Right lung (tissue), 5 donors: ENCODE results near the gene OLFML2B. TPM values are rescaled to one million over a fixed set of nuclear protein-coding genes. Genes with fewer than 3 reads are reported as not detected.

Experiments
- DNase-seq, 2 donors: peaks; one replicate each; pipeline ENCODE4 v3.0.0-alpha.2; 2013
- polyA plus RNA-seq, 5 donors: library from polyadenylated mRNA; unstranded; fragments of 120-200 nt; gene quantifications; one replicate each; pipeline versions ENCODE4 v1.2.1 to v1.2.3, GENCODE V29; 2013; ENCODE audit warnings: inconsistent platforms in 1 of 5, low replicate concordance in 1 of 5; ENCODE audit not compliant: insufficient read length in 5 of 5, insufficient read depth in 1 of 5

OLFML2B gene
- polyA plus RNA-seq, 5 donors = 10.2 to 16.3 (median 13.4) TPM

- no peak for DNase-seq
Observed at GRCh38 chr1:162008799-162009198, 14.9 kb downstream of the OLFML2B start.

GRCh38 chr1:162007466-162007865, 16.2 kb downstream of the OLFML2B start:
- no peak for DNase-seq

GRCh38 chr1:162006081-162006480, 17.6 kb downstream of the OLFML2B start:
- DNase-seq = no peak

GRCh38 chr1:162004441-162004950, 19.2 kb downstream of the OLFML2B start:
- no peak for DNase-seq

- no peak for DNase-seq
Observed at GRCh38 chr1:162003830-162004215, 19.8 kb downstream of the OLFML2B start.

- DNase-seq = no peak
Observed at GRCh38 chr1:162003061-162003829, 20.4 kb downstream of the OLFML2B start.

- DNase-seq = no peak
Observed at GRCh38 chr1:162000053-162000420, 23.6 kb downstream of the OLFML2B start.

- no peak for DNase-seq
Observed at GRCh38 chr1:161999301-162000052, 24.2 kb downstream of the OLFML2B start.

- DNase-seq = no peak
Observed at GRCh38 chr1:161998811-161999210, 24.9 kb downstream of the OLFML2B start.

GRCh38 chr1:161997152-161997551, 26.5 kb downstream of the OLFML2B start:
- DNase-seq = no peak

- DNase-seq = no peak
Observed at GRCh38 chr1:161994175-161994668, 29.4 kb downstream of the OLFML2B start.

GRCh38 chr1:161993576-161993975, 30.1 kb downstream of the OLFML2B start:
- no peak for DNase-seq

GRCh38 chr1:161989786-161990185, 33.9 kb downstream of the OLFML2B start:
- no peak for DNase-seq

GRCh38 chr1:161989108-161989507, 34.6 kb downstream of the OLFML2B start:
- no peak for DNase-seq

GRCh38 chr1:161988413-161988812, 35.3 kb downstream of the OLFML2B start:
- DNase-seq = no peak

GRCh38 chr1:161987872-161988271, 35.8 kb downstream of the OLFML2B start:
- DNase-seq = no peak

GRCh38 chr1:161987303-161987702, 36.4 kb downstream of the OLFML2B start:
- DNase-seq = no peak

- no peak for DNase-seq
Observed at GRCh38 chr1:161986328-161986727, 37.3 kb downstream of the OLFML2B start.

- no peak for DNase-seq
Observed at GRCh38 chr1:161985301-161985822, 38.3 kb downstream of the OLFML2B start.

- no peak for DNase-seq
Observed at GRCh38 chr1:161983725-161984124, 39.9 kb downstream of the OLFML2B start.

GRCh38 chr1:161982917-161983316, 40.8 kb downstream of the OLFML2B start:
- no peak for DNase-seq

- no peak for DNase-seq
Observed at GRCh38 chr1:161982507-161982895, 41.2 kb downstream of the OLFML2B start.
